Measurements from ENCODE around the gene VPS37B.

VPS37B gene

GRCh38 chr12:122899887-122900286 lies 4.0 kb upstream of the VPS37B start:
- Histone ChIP-seq H3F3A (ENCODE audit: insufficient read depth) (no peaks in the 10 kb centered on the region), H3K27ac (ENCODE audit: low read depth, low read length) (no peak overlapping the region), H3K9me2 (replicated peaks; ENCODE audit: insufficient read depth, low read length) (no peaks in the 10 kb centered on the region), H3K27me3 (ENCODE audit: low read length) (no peaks in the 10 kb centered on the region), H3K9ac (ENCODE audit: low read length) (no peak overlapping the region), H2AFZ (ENCODE audit: low read depth, low read length, severe bottlenecking) (no peak overlapping the region), H3K36me3 (ENCODE audit: low read length) (no peaks in the 10 kb centered on the region), H3K4me2 (ENCODE audit: low read depth, low read length, poor library complexity, severe bottlenecking) (no peak overlapping the region), H3K4me3 (ENCODE audit: insufficient read depth, low read length, poor library complexity, severe bottlenecking) (no peak overlapping the region), H4K20me1 (ENCODE audit: low read depth, low read length) (no peaks in the 10 kb centered on the region), H3K79me2 (ENCODE audit: insufficient read depth, low read length) (no peaks in the 10 kb centered on the region), H3K9me3 (ENCODE audit: insufficient read depth, low read length) (no peaks in the 10 kb centered on the region)
- TF ChIP-seq CTCF (IDR thresholded peaks at IDR 0.05; ENCODE audit: insufficient read depth, low read length, poor library complexity, severe bottlenecking) (no peak), EZH2phosphoT487 (conservative IDR thresholded peaks at IDR 0.05; ENCODE audit: low read length) (no peak)

- H3K4me3 ChIP-seq (ENCODE audit: insufficient read depth, low read length, poor library complexity, severe bottlenecking) = no peak overlapping the region
- no peak for TF ChIP-seq EZH2phosphoT487 (conservative IDR thresholded peaks at IDR 0.05; ENCODE audit: low read length)
- TF ChIP-seq CTCF (IDR thresholded peaks at IDR 0.05; ENCODE audit: insufficient read depth, low read length, poor library complexity, severe bottlenecking) = no peak
- no peaks in the 10 kb centered on the region for H3K79me2 ChIP-seq (ENCODE audit: insufficient read depth, low read length)
- no peaks in the 10 kb centered on the region for H3F3A ChIP-seq (ENCODE audit: insufficient read depth)
- no peaks in the 10 kb centered on the region for H3K9me2 ChIP-seq (replicated peaks; ENCODE audit: insufficient read depth, low read length)
- no peak overlapping the region for H3K4me2 ChIP-seq (ENCODE audit: low read depth, low read length, poor library complexity, severe bottlenecking)
- no peaks in the 10 kb centered on the region for H4K20me1 ChIP-seq (ENCODE audit: low read depth, low read length)
- H3K9ac ChIP-seq (ENCODE audit: low read length) = no peak overlapping the region
- no peaks in the 10 kb centered on the region for H3K36me3 ChIP-seq (ENCODE audit: low read length)
- no peak overlapping the region for H2AFZ ChIP-seq (ENCODE audit: low read depth, low read length, severe bottlenecking)
- no peaks in the 10 kb centered on the region for H3K9me3 ChIP-seq (ENCODE audit: insufficient read depth, low read length)
- no peak overlapping the region for H3K27ac ChIP-seq (ENCODE audit: low read depth, low read length)
- H3K27me3 ChIP-seq (ENCODE audit: low read length) = no peaks in the 10 kb centered on the region
These were observed 738 bp upstream of the VPS37B start for GRCh38 chr12:122896662-122897061.

- Histone ChIP-seq H3K9me2 (replicated peaks; ENCODE audit: insufficient read depth, low read length) (no peaks in the 10 kb centered on the region), H3K9ac (ENCODE audit: low read length) (no peak overlapping the region), H3K4me3 (ENCODE audit: insufficient read depth, low read length, poor library complexity, severe bottlenecking) (no peak overlapping the region), H3K27ac (ENCODE audit: low read depth, low read length) (no peak overlapping the region), H3K27me3 (ENCODE audit: low read length) (no peaks in the 10 kb centered on the region), H3K36me3 (ENCODE audit: low read length) (no peaks in the 10 kb centered on the region), H2AFZ (ENCODE audit: low read depth, low read length, severe bottlenecking) (no peak overlapping the region), H3K79me2 (ENCODE audit: insufficient read depth, low read length) (no peaks in the 10 kb centered on the region), H4K20me1 (ENCODE audit: low read depth, low read length) (no peaks in the 10 kb centered on the region), H3K9me3 (ENCODE audit: insufficient read depth, low read length) (no peaks in the 10 kb centered on the region), H3K4me2 (ENCODE audit: low read depth, low read length, poor library complexity, severe bottlenecking) (no peak overlapping the region), H3F3A (ENCODE audit: insufficient read depth) (no peaks in the 10 kb centered on the region)
- no peak for TF ChIP-seq CTCF (IDR thresholded peaks at IDR 0.05; ENCODE audit: insufficient read depth, low read length, poor library complexity, severe bottlenecking)
- TF ChIP-seq EZH2phosphoT487 (conservative IDR thresholded peaks at IDR 0.05; ENCODE audit: low read length) = no peak
These were observed 612 bp downstream of the VPS37B start for GRCh38 chr12:122895320-122895703.
